HCT116 (cell line): ENCODE data around the gene ATXN2.

ENCODE experiments used
- ATF3 ChIP-seq: IDR thresholded peaks from 2 replicates; pipeline ENCODE4 v1.6.1; 2012
- CTCF ChIP-seq, 3 experiments: fragments of 200-600 bp in 1 of 3; sonication (generic) in 1 of 3; IDR thresholded peaks in 2 of 3; conservative IDR thresholded peaks in 1 of 3; 2 replicates each; pipeline ENCODE4 v1.5.1; 2012 to 2017; ENCODE audit warnings: low read depth in 2 of 3, low read length in 2 of 3, antibody characterized with exemption in 1 of 3, borderline replicate concordance in 1 of 3, control low read depth in 1 of 3, mild to moderate bottlenecking in 1 of 3, mixed read lengths in 1 of 3, mixed run types in 1 of 3, moderate library complexity in 1 of 3; ENCODE audit not compliant: insufficient read depth in 1 of 3
- ELF1 ChIP-seq: IDR thresholded peaks from 2 replicates; pipeline ENCODE4 v1.6.1; 2012; ENCODE audit warnings: low read depth, borderline replicate concordance
- EZH2 ChIP-seq: fragments of 200-600 bp; sonication (generic); IDR thresholded peaks from 2 replicates; pipeline ENCODE4 v1.6.1; 2017; ENCODE audit warnings: antibody characterized with exemption, mixed run types
- MAX ChIP-seq: IDR thresholded peaks from 2 replicates; pipeline ENCODE4 v1.6.1; 2012
- POLR2A ChIP-seq: IDR thresholded peaks from 2 replicates; pipeline ENCODE4 v1.7.0; 2011; ENCODE audit warnings: borderline replicate concordance; ENCODE audit not compliant: insufficient read depth, insufficient read length; ENCODE audit errors: extremely low read depth
- POLR2AphosphoS5 ChIP-seq: IDR thresholded peaks from 2 replicates; pipeline ENCODE4 v1.6.1; 2011; ENCODE audit warnings: mild to moderate bottlenecking, low read depth, low read length, moderate library complexity
- REST ChIP-seq: IDR thresholded peaks from 2 replicates; pipeline ENCODE4 v1.6.1; 2012; ENCODE audit warnings: low read depth
- SIN3A ChIP-seq: IDR thresholded peaks from 2 replicates; pipeline ENCODE4 v1.6.1; 2012; ENCODE audit warnings: low read depth

- TF ChIP-seq REST: no peak
- no peak for TF ChIP-seq MAX
- no peak for TF ChIP-seq EZH2
- TF ChIP-seq ELF1: no peak
- TF ChIP-seq SIN3A: no peak
- no peak for TF ChIP-seq CTCF (IDR thresholded peaks at IDR 0.05 in 2 of 3, conservative IDR thresholded peaks at IDR 0.05 in 1 of 3; ENCODE audit: borderline replicate concordance in 1 of 3, insufficient read depth in 1 of 3, low read depth in 2 of 3, low read length in 2 of 3)
- TF ChIP-seq POLR2AphosphoS5: no peak
- no peak for TF ChIP-seq ATF3
- TF ChIP-seq POLR2A: no peak
Measured at GRCh38 chr12:111471236-111471635, 127.9 kb downstream of the ATXN2 start.
